ENCODE results near the gene EPHA4. TPM values are rescaled to one million over a fixed set of nuclear protein-coding genes. Genes with fewer than 3 reads are reported as not detected.

EPHA4 gene
- total and polyA plus RNA-seq, 12 donors, result 3.4 to 51.3 (median 18.6) TPM

GRCh38 chr2:221473451-221473850 lies 98.7 kb downstream of the EPHA4 start:
- no peak for DNase-seq
- no peak for ATAC-seq
- Histone ChIP-seq H3K27me3 (no peaks in the 10 kb centered on the region), H3K36me3 (no peaks in the 10 kb centered on the region), H3K4me3 (no peak overlapping the region), H3K9me3 (no peaks in the 10 kb centered on the region), H3K27ac (no peak overlapping the region), H3K4me1 (peaks cover 0 to 20% (median 9%) of the 10 kb centered on the region in 9 donors)
- intact Hi-C loops (cut with DNase I), result loop anchor here in 1 of 10 donors (10.0 kb wide), 1 partner anchor 91 kb away; no protein-coding TSS in a partner anchor
- no peak for TF ChIP-seq CTCF (IDR thresholded peaks at IDR 0.05)

GRCh38 chr2:221468317-221468716 lies 103.8 kb downstream of the EPHA4 start:
- Histone ChIP-seq H3K36me3 (no peaks in the 10 kb centered on the region), H3K27ac (peak overlapping the region in 4 of 10 donors; percentile 28 to 54 (median 42)), H3K27me3 (no peaks in the 10 kb centered on the region), H3K4me3 (no peak overlapping the region), H3K9me3 (no peaks in the 10 kb centered on the region), H3K4me1 (peaks cover 0 to 42% (median 25%) of the 10 kb centered on the region in 9 donors)
- DNase-seq (no peak), ATAC-seq (no peak)
- no peak for TF ChIP-seq CTCF (IDR thresholded peaks at IDR 0.05)
- WGBS, 2 donors, result 60 to 70% methylated on average over 2 of the region's 2 CpGs
- intact Hi-C loops (cut with DNase I), result no loop called here

- Histone ChIP-seq H3K27ac (peak overlapping the region in 5 of 10 donors; percentile 28 to 54 (median 41)), H3K4me1 (peaks cover 0 to 42% (median 25%) of the 10 kb centered on the region in 9 donors), H3K9me3 (no peaks in the 10 kb centered on the region)
These were observed 104.5 kb downstream of the EPHA4 start for GRCh38 chr2:221467610-221468009.

GRCh38 chr2:221466744-221467143 lies 105.4 kb downstream of the EPHA4 start:
- intact Hi-C loops (cut with DNase I), result no loop called here
- WGBS, 2 donors, result 93 to 95% methylated on average over 5 of the region's 5 CpGs
- no peaks in the 10 kb centered on the region for H3K36me3 ChIP-seq
- DNase-seq, result no peak
- H3K4me1 ChIP-seq, result peaks cover 0 to 42% (median 25%) of the 10 kb centered on the region in 9 donors
- no peaks in the 10 kb centered on the region for H3K27me3 ChIP-seq
- no peak overlapping the region for H3K27ac ChIP-seq
- no peak for TF ChIP-seq CTCF (IDR thresholded peaks at IDR 0.05)
- H3K9me3 ChIP-seq, result no peaks in the 10 kb centered on the region
- H3K4me3 ChIP-seq, result no peak overlapping the region
- ATAC-seq, result no peak

More at GRCh38 chr2:221467610-221468009, 104.5 kb downstream of the EPHA4 start:
- peak in 1 of 2 donors; percentile 11 for DNase-seq
- H3K4me3 ChIP-seq, result no peak overlapping the region
- intact Hi-C loops (cut with DNase I), result no loop called here
- 48 to 58% methylated on average over 2 of the region's 2 CpGs for WGBS, 2 donors
- ATAC-seq, result peak; percentile 38 to 84 (median 68)
- no peaks in the 10 kb centered on the region for H3K36me3 ChIP-seq
- TF ChIP-seq CTCF (IDR thresholded peaks at IDR 0.05), result no peak
- no peaks in the 10 kb centered on the region for H3K27me3 ChIP-seq
